SU-DHL-6 (cell line): ENCODE data around the gene FSTL4.

Experiments used
- H2AFZ ChIP-seq: fragments of 200-600 bp; sonication (generic); 2 replicates; pipeline ENCODE4 v1.6.1; 2014; ENCODE audit warnings: low read depth, mild to moderate bottlenecking, moderate library complexity, mixed read lengths, antibody characterized with exemption, low read length; ENCODE audit not compliant: severe bottlenecking
- H3F3A ChIP-seq: fragments of 200-600 bp; shearing (Covaris generic); 2 replicates; pipeline ENCODE4 v1.6.0; 2016; ENCODE audit warnings: antibody characterized with exemption, mild to moderate bottlenecking; ENCODE audit not compliant: insufficient read depth
- H3K27ac ChIP-seq: fragments of 200-600 bp; sonication (generic); 2 replicates; pipeline ENCODE4 v1.5.1; 2016; ENCODE audit warnings: low read depth, mild to moderate bottlenecking, low read length, moderate library complexity, mixed read lengths
- H3K27me3 ChIP-seq: fragments of 200-600 bp; sonication (generic), shearing (Covaris generic); 2 replicates; pipeline ENCODE4 v1.6.0; 2014; ENCODE audit warnings: mild to moderate bottlenecking, low read length
- H3K36me3 ChIP-seq: fragments of 200-600 bp; sonication (generic); 2 replicates; pipeline ENCODE4 v1.6.1; 2014; ENCODE audit warnings: mild to moderate bottlenecking, low read length, mixed read lengths
- H3K4me2 ChIP-seq: fragments of 300-600, 200-600 bp; shearing (Covaris generic), sonication (generic); 2 replicates; pipeline ENCODE4 v1.6.0; 2014; ENCODE audit warnings: low read length, low read depth, mild to moderate bottlenecking; ENCODE audit not compliant: poor library complexity, severe bottlenecking
- H3K4me3 ChIP-seq: fragments of 200-600 bp; sonication (generic); 2 replicates; pipeline ENCODE4 v1.5.1; 2014; ENCODE audit warnings: antibody characterized with exemption, low read length, mild to moderate bottlenecking, mixed read lengths; ENCODE audit not compliant: insufficient read depth, poor library complexity, severe bottlenecking
- H3K79me2 ChIP-seq: fragments of 200-600 bp; sonication (generic); 2 replicates; pipeline ENCODE4 v1.6.1; 2014; ENCODE audit warnings: mild to moderate bottlenecking, low read length, moderate library complexity; ENCODE audit not compliant: insufficient read depth
- H3K9ac ChIP-seq: fragments of 200-600 bp; sonication (generic); 2 replicates; pipeline ENCODE4 v1.7.0; 2014; ENCODE audit warnings: mild to moderate bottlenecking, low read length
- H3K9me2 ChIP-seq: fragments of 200-600 bp; sonication (generic); replicated peaks from 2 replicates; pipeline ENCODE4 v1.6.1; 2014; ENCODE audit warnings: low read length; ENCODE audit not compliant: insufficient read depth
- H3K9me3 ChIP-seq: fragments of 200-600 bp; sonication (generic); 2 replicates; pipeline ENCODE4 v1.6.1; 2014; ENCODE audit warnings: low read length, mixed read lengths; ENCODE audit not compliant: insufficient read depth
- H4K20me1 ChIP-seq: fragments of 200-600 bp; sonication (generic); 2 replicates; pipeline ENCODE4 v1.6.1; 2014; ENCODE audit warnings: low read depth, mild to moderate bottlenecking, antibody characterized with exemption, low read length, moderate library complexity, mixed read lengths
- EZH2phosphoT487 ChIP-seq: fragments of 200-600 bp; sonication (generic), shearing (Covaris generic); conservative IDR thresholded peaks from 2 replicates; pipeline ENCODE4 v1.6.1; 2018; ENCODE audit warnings: mild to moderate bottlenecking, antibody characterized with exemption, low read length, moderate library complexity, mixed read lengths
- TF ChIP-seq, protein P1 (sequence below): fragments of 200-600 bp; sonication (generic); IDR thresholded peaks from one replicate; pipeline ENCODE4 v1.5.1; 2017; ENCODE audit warnings: antibody characterized with exemption, mild to moderate bottlenecking, low read length, moderate library complexity; ENCODE audit not compliant: insufficient read depth, poor library complexity, severe bottlenecking

Gene FSTL4

GRCh38 chr5:133385346-133385745 is 227.0 kb downstream of the FSTL4 start:
- TF ChIP-seq, protein P1, sequence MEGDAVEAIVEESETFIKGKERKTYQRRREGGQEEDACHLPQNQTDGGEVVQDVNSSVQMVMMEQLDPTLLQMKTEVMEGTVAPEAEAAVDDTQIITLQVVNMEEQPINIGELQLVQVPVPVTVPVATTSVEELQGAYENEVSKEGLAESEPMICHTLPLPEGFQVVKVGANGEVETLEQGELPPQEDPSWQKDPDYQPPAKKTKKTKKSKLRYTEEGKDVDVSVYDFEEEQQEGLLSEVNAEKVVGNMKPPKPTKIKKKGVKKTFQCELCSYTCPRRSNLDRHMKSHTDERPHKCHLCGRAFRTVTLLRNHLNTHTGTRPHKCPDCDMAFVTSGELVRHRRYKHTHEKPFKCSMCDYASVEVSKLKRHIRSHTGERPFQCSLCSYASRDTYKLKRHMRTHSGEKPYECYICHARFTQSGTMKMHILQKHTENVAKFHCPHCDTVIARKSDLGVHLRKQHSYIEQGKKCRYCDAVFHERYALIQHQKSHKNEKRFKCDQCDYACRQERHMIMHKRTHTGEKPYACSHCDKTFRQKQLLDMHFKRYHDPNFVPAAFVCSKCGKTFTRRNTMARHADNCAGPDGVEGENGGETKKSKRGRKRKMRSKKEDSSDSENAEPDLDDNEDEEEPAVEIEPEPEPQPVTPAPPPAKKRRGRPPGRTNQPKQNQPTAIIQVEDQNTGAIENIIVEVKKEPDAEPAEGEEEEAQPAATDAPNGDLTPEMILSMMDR = no peak
- no peak for TF ChIP-seq EZH2phosphoT487
- no peaks in the 10 kb centered on the region for H3K9me3 ChIP-seq
- H3K79me2 ChIP-seq = no peaks in the 10 kb centered on the region
- no peaks in the 10 kb centered on the region for H3K36me3 ChIP-seq
- H3K27me3 ChIP-seq = no peaks in the 10 kb centered on the region
- no peaks in the 10 kb centered on the region for H3F3A ChIP-seq
- H3K4me2 ChIP-seq = no peak overlapping the region
- no peak overlapping the region for H2AFZ ChIP-seq
- no peaks in the 10 kb centered on the region for H3K9me2 ChIP-seq
- no peak overlapping the region for H3K9ac ChIP-seq
- no peaks in the 10 kb centered on the region for H4K20me1 ChIP-seq
- H3K27ac ChIP-seq = no peak overlapping the region
- no peak overlapping the region for H3K4me3 ChIP-seq

- Histone ChIP-seq H3K4me3 (no peak overlapping the region), H3K36me3 (no peaks in the 10 kb centered on the region), H3K79me2 (no peaks in the 10 kb centered on the region), H3K9me2 (no peaks in the 10 kb centered on the region), H3K4me2 (no peak overlapping the region), H3K9ac (no peak overlapping the region), H3F3A (no peaks in the 10 kb centered on the region), H3K9me3 (no peaks in the 10 kb centered on the region), H3K27ac (no peak overlapping the region), H4K20me1 (no peaks in the 10 kb centered on the region), H3K27me3 (no peaks in the 10 kb centered on the region), H2AFZ (no peak overlapping the region)
- TF ChIP-seq EZH2phosphoT487 = no peak
- TF ChIP-seq, protein P1 = no peak
These were observed 227.4 kb downstream of the FSTL4 start for GRCh38 chr5:133384903-133385302.

- no peak overlapping the region for H3K9ac ChIP-seq
- no peaks in the 10 kb centered on the region for H3K36me3 ChIP-seq
- H3K27me3 ChIP-seq = no peaks in the 10 kb centered on the region
These were observed 228.1 kb downstream of the FSTL4 start for GRCh38 chr5:133384120-133384855.

More at GRCh38 chr5:133384120-133384855, 228.1 kb downstream of the FSTL4 start:
- TF ChIP-seq EZH2phosphoT487 = no peak
- TF ChIP-seq, protein P1 = no peak
- no peaks in the 10 kb centered on the region for H3F3A ChIP-seq
- no peaks in the 10 kb centered on the region for H4K20me1 ChIP-seq
- H3K4me3 ChIP-seq = no peak overlapping the region
- no peak overlapping the region for H2AFZ ChIP-seq
- no peaks in the 10 kb centered on the region for H3K79me2 ChIP-seq
- no peaks in the 10 kb centered on the region for H3K9me3 ChIP-seq
- H3K9me2 ChIP-seq = no peaks in the 10 kb centered on the region
- no peak overlapping the region for H3K27ac ChIP-seq
- H3K4me2 ChIP-seq = no peak overlapping the region
